Psoas muscle (tissue), 8 donors: ENCODE data around the gene CLIP4. TPM values are rescaled to one million over a fixed set of nuclear protein-coding genes. Genes with fewer than 3 reads are reported as not detected.

Experiments
- ATAC-seq, 4 donors: fragments of 200-7000 bp; cut with Tn5 transposase; one replicate each; pipeline ENCODE4 v1.9.1; 2020; ENCODE audit warnings: moderate library complexity in 3 of 4, mild to moderate bottlenecking in 2 of 4
- DNase-seq, 2 donors: peaks; one replicate each; pipeline ENCODE4 v3.0.0-alpha.2; 2020
- H3K27ac ChIP-seq: fragments of 200-600 bp; one replicate; pipeline ENCODE4 v1.8.0; 2022
- H3K27me3 ChIP-seq, 3 donors: fragments of 200-600 bp in 1 of 3; one replicate each; pipeline versions ENCODE4 v1.6.1 to v1.8.0; 2013 to 2022; ENCODE audit warnings: low read length in 2 of 3, mild to moderate bottlenecking in 2 of 3, moderate library complexity in 1 of 3; ENCODE audit not compliant: insufficient read depth in 3 of 3
- H3K36me3 ChIP-seq, 2 donors: fragments of 200-600 bp in 1 of 2; one replicate each; pipeline versions ENCODE4 v1.6.1 to v1.8.0; 2013 to 2022; ENCODE audit warnings: low read depth in 1 of 2, mild to moderate bottlenecking in 1 of 2, moderate library complexity in 1 of 2; ENCODE audit not compliant: insufficient read depth in 1 of 2
- H3K4me1 ChIP-seq: fragments of 200-600 bp; one replicate; pipeline ENCODE4 v1.8.0; 2022
- H3K4me3 ChIP-seq: fragments of 200-600 bp; one replicate; pipeline ENCODE4 v1.8.0; 2022; ENCODE audit warnings: mild to moderate bottlenecking
- H3K9me3 ChIP-seq: fragments of 200-600 bp; one replicate; pipeline ENCODE4 v1.8.0; 2022
- WGBS, 3 donors: extraction: QIAGEN DNeasy Blood & Tissue Kit; methylation state at CpG; one replicate each; pipeline versions ENCODE4 v1.1.6 to v1.1.7; 2013; 5-methylcytosine and 5-hydroxymethylcytosine counted together
- intact Hi-C, 2 donors: fragments of 100-400 bp; cut with DNase I; formaldehyde crosslinking; loops; one replicate each; pipeline versions ENCODE4 v1.11.0 to v1.14.2; 2022
- polyA plus RNA-seq, 3 donors: library from polyadenylated mRNA; stranded (reverse); fragments of 200-250 nt; gene quantifications; one replicate each; pipeline ENCODE4 v1.2.3, GENCODE V29; 2013
- total RNA-seq, 4 donors: library from RNA; stranded (reverse); fragmentation: NEBNext Ultra II Directional in 2 of 4; extraction: Animal tissue kit (Norgen Biotek cat#: 25700) in 2 of 4; gene quantifications; one replicate each; pipeline versions ENCODE4 v1.2.1 to v1.2.4, GENCODE V29; 2021 to 2023
- TF ChIP-seq, protein P1 (sequence below): fragments of 200-600 bp; IDR thresholded peaks from one replicate; pipeline ENCODE4 v1.8.0; 2022; ENCODE audit warnings: antibody characterized with exemption
- donor health status: healthy with polysubstance abuse.
- donor health status: DM: no; HTN: no; CAD: no; lungs with moderate emphysema.
- donor health status: Bipolar disorder and iron deficiency.
- donor health status: healthy.
- donor health status: DM: yes; HTN: yes; CAD: no.
- donor health status: DM: no; HTN: no; CAD: no.
- donor health status: DM: no; HTN: no; CAD: no.
- donor health status: DM: yes; HTN: yes; CAD: no.

Gene CLIP4
- total and polyA plus RNA-seq, 7 donors, result 26.7 to 111 (median 68.2) TPM

DNA sequence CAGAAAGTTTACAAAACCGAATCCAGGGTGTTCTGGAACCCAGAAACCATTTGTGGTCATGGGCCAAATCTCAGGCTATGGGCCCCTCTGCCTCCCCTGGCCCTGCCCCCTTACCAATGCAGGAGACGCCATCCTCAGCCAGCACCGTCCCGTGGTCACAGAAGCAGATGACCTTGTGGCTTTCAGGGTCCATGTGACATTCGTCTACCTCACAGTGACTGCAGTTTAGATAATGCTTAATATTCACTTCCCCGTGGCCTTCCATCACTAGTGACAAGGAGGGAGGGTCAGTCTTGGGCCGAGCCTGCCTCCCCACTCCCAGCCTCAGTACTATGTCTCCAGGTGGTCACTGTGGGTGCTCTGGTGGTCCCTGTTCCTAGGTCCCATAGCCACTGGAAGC is 111.6 kb downstream of the CLIP4 start:
- H3K36me3 ChIP-seq, result no peaks in the 10 kb centered on the region
- ATAC-seq, result no peak
- H3K4me3 ChIP-seq, result no peak overlapping the region
- peaks cover 0 to 11% (median 0%) of the 10 kb centered on the region in 3 donors for H3K27me3 ChIP-seq
- TF ChIP-seq, protein P1, sequence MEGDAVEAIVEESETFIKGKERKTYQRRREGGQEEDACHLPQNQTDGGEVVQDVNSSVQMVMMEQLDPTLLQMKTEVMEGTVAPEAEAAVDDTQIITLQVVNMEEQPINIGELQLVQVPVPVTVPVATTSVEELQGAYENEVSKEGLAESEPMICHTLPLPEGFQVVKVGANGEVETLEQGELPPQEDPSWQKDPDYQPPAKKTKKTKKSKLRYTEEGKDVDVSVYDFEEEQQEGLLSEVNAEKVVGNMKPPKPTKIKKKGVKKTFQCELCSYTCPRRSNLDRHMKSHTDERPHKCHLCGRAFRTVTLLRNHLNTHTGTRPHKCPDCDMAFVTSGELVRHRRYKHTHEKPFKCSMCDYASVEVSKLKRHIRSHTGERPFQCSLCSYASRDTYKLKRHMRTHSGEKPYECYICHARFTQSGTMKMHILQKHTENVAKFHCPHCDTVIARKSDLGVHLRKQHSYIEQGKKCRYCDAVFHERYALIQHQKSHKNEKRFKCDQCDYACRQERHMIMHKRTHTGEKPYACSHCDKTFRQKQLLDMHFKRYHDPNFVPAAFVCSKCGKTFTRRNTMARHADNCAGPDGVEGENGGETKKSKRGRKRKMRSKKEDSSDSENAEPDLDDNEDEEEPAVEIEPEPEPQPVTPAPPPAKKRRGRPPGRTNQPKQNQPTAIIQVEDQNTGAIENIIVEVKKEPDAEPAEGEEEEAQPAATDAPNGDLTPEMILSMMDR, result no peak
- no peak overlapping the region for H3K27ac ChIP-seq
- H3K4me1 ChIP-seq, result no peaks in the 10 kb centered on the region
- WGBS, 3 donors, result 65 to 76% (median 66%) methylated on average over 7 of the region's 7 CpGs
- no peak for DNase-seq
- no peaks in the 10 kb centered on the region for H3K9me3 ChIP-seq
- intact Hi-C loops, result no loop called here

DNA sequence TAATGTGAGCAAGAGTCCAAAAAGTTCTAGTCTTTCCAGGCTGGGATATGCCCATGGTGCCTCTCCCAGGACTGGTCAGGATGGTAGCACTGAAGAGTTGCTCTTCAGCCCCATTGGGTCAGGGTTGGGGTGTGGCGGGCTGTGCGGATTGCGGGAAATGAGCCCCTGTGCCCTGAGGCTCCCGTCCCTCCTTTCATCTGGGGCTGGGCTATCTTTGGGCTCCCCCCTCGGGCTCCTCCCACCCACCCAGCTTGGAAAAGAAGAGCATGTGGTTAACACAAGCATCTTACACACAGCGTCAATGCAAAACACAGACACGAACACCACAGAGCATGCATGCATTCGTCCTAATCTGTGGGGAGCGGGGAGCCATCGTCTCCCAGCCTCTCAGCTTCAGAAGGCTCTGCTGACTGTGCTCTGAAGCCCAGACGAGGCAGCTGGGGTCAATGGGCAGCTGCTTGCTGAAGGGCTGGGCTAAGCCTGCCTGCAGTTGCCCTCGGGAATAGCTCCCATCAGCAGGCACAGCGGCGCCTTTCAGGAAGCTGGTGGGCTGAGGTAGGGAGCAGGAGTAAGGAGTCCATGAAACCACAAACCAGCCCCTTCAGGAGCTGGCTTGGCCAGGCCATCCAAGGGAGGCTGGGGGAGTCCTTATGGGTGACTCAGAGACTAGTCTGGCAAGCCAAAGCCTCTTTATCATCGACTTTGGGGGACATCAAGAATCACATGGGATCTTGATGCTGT is 112.9 kb downstream of the CLIP4 start:
- Histone ChIP-seq H3K4me1 (no peaks in the 10 kb centered on the region), H3K36me3 (no peaks in the 10 kb centered on the region), H3K4me3 (no peak overlapping the region), H3K27me3 (peaks cover 0 to 11% (median 0%) of the 10 kb centered on the region in 3 donors), H3K9me3 (no peaks in the 10 kb centered on the region), H3K27ac (no peak overlapping the region)
- 36 to 46% (median 39%) methylated on average over 15 of the region's 15 CpGs for WGBS, 3 donors
- DNase-seq, result peak in 1 of 2 donors; percentile 29
- ATAC-seq, result no peak
- intact Hi-C loops, result no loop called here
- TF ChIP-seq, protein P1, result no peak

DNA sequence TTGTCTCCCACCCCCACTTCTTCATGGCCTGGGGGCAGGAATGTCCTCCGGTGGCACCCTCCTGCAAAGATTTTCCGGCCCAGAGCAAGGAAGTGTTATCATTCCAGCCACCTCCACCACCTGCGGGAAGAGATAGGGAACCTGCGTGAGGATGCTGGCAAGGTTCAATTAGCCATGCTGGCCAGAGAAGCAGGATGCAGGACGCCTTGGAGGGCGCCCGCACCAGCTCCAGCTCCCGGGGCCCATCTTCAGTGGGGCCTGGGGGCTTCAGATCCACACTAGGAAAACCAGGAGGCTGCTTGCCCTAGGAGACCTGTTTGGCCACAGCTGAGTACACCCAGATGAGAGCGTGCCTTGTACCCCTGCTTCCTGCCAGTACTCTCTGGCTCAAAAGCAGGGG is 113.7 kb downstream of the CLIP4 start:
- intact Hi-C loops, result no loop called here
- Histone ChIP-seq H3K4me1 (no peaks in the 10 kb centered on the region), H3K27ac (no peak overlapping the region), H3K9me3 (no peaks in the 10 kb centered on the region), H3K27me3 (peaks cover 0 to 11% (median 0%) of the 10 kb centered on the region in 3 donors), H3K36me3 (no peaks in the 10 kb centered on the region), H3K4me3 (no peak overlapping the region)
- TF ChIP-seq, protein P1, result no peak
- no peak for DNase-seq
- ATAC-seq, result no peak
- 79 to 86% (median 83%) methylated on average over 9 of the region's 9 CpGs for WGBS, 3 donors

DNA sequence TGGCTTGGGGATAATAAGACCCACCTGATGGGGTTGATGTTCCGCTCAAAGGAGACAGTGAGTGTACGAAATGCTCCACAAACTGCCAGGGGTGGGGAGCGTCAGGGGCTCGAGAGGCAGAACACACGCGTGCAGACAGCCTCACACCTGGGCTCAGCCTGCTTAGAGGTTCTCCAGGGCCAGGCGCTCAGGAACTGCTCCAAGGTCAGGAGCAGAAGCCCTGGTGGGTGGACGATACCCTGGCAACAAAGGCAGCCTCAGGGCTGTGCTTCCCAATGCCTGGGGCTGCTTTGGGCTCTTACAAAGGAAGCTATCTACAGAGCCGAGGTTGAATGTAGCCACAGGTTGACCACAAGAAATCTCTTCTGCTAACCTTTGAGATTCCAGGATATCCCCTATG is 114.4 kb downstream of the CLIP4 start:
- Histone ChIP-seq H3K27me3 (peaks cover 0 to 11% (median 0%) of the 10 kb centered on the region in 3 donors), H3K27ac (no peak overlapping the region), H3K36me3 (no peaks in the 10 kb centered on the region), H3K4me3 (no peak overlapping the region), H3K4me1 (no peaks in the 10 kb centered on the region), H3K9me3 (no peaks in the 10 kb centered on the region)
- ATAC-seq (no peak), DNase-seq (no peak)
- 84 to 88% (median 87%) methylated on average over 9 of the region's 9 CpGs for WGBS, 3 donors
- intact Hi-C loops, result no loop called here
- TF ChIP-seq, protein P1, result no peak

DNA sequence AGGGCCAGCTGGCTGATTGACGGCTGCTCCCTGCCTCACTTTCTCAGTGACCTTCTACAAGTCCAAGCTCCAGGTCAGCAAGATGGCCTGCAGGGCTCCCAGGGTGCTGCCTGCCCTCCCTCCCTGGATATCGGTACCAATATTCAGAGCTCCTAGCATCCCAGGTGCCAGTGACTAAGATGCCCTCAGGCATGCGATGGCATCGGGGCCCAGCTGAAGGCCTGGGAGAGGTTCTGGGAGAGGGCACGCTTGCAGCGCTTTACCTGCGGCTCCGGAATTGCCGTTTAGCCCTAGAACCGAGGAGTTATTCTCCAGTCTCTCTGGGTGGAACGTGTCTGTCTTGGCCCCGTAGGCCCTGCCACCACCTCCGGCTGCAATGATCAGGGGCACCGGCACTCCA is 116.8 kb downstream of the CLIP4 start:
- Histone ChIP-seq H3K36me3 (no peaks in the 10 kb centered on the region), H3K27ac (no peak overlapping the region), H3K27me3 (peaks cover 0 to 2% (median under 1%) of the 10 kb centered on the region in 3 donors), H3K9me3 (no peaks in the 10 kb centered on the region), H3K4me1 (no peaks in the 10 kb centered on the region), H3K4me3 (no peak overlapping the region)
- peak in 1 of 2 donors; percentile 26 for DNase-seq
- intact Hi-C loops, result no loop called here
- no peak for ATAC-seq
- WGBS, 3 donors, result 93 to 94% (median 94%) methylated on average over 14 of the region's 14 CpGs
- TF ChIP-seq, protein P1, result no peak
